ENCODE measurements around the gene GPR146.

Gene GPR146

DNA sequence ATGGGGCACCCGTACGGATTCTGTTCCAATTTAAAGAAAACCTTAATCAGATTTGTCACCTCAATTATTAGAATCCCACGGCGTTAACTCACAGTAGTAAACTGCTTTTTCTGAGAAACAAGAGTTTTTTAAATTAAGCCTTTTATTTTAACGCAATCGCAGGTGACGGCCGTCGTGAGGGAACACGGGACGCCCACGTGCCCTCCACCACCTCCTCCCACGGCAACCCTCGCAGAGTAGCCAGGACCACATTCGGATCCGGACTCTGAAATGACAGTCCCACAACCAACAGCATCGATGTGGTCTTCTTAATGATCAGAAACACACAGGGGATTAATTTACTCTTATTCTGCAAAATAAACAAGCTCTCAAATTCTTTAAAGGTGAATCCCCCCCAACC, 22.0 kb upstream of the GPR146 start:
- Histone ChIP-seq H3K27ac (ENCODE audit: low read length) (no peak overlapping the region), H3K27me3 (ENCODE audit: low read depth, low read length) (no peaks in the 10 kb centered on the region), H3K9me3 (ENCODE audit: control insufficient read depth in 1 of 2, low read length in 2 of 2) (no peaks in the 10 kb centered on the region), H3K4me1 (ENCODE audit: control insufficient read depth in 1 of 2, insufficient read depth in 2 of 2, low read length in 2 of 2) (peaks cover 0 to 22% of the 10 kb centered on the region in 2 donors), H3K36me3 (ENCODE audit: control insufficient read depth in 1 of 2, insufficient read depth in 2 of 2, low read length in 2 of 2) (peaks cover 0 to 50% of the 10 kb centered on the region in 2 donors), H3K4me3 (ENCODE audit: low read depth in 1 of 2, low read length in 2 of 2) (no peak overlapping the region)

DNA sequence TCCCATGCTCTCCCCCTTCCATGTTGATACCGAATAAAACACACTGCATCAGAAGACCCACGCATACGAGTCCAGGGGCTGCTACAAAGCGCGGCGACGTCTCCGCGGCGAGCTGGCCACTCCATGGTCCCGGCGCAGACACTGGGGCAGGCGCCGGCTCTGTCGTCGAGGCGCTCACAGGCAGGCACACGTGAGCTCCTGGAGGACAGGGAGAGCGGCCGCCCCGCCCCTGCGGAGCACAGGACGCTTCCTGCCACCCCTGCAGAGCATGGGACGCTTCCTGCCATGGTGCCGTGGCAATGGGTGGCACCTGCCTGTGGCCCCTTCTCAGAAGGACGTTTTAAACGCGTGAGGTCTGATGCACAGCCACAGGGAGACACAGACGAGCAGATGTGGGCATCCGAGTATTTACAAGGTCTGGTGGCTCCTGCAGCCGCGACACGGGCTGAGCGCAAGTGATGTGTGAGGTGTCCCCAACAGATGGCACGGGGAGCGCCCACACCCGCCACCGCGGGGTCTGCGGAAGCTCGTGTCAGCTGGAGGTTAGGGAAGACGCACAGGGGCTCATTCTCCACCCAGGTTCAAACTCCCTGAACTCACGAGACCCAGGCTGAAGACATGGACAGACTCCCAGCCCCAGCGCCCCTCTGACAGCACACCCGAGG, 21.4 kb upstream of the GPR146 start:
- H3K27ac ChIP-seq (ENCODE audit: low read length), result no peak overlapping the region
- H3K36me3 ChIP-seq (ENCODE audit: control insufficient read depth in 1 of 2, insufficient read depth in 2 of 2, low read length in 2 of 2), result peaks cover 0 to 46% of the 10 kb centered on the region in 2 donors
- peaks cover 0 to 25% of the 10 kb centered on the region in 2 donors for H3K4me1 ChIP-seq (ENCODE audit: control insufficient read depth in 1 of 2, insufficient read depth in 2 of 2, low read length in 2 of 2)

DNA sequence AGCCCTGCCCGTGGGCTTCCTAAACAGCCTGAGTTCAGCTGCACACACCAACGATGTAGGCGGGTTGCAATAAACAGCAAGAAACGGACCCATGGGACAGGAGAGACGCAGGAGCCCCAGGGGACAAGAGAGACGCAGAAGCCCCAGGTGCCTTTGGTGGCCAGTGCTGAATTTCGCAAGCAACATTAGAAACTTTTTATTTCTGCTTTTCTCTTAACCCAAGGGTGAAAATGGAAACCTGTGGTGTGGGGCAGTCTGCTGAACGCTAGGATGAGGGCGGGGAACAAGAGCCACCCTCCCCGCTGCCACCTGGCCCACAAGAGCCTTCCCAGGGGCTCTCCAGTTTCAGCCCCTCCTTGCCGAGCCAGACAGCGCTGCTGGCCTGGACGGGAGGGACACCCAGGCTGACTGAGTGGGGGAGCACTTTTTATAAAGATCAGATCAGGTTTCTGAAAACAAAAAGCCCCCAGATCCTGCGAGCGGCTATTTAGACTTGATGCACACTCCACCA, 20.0 kb upstream of the GPR146 start:
- H3K4me1 ChIP-seq (ENCODE audit: control insufficient read depth in 1 of 2, insufficient read depth in 2 of 2, low read length in 2 of 2), result peaks cover 4 to 33% of the 10 kb centered on the region in 2 donors
- no peak overlapping the region for H3K4me3 ChIP-seq (ENCODE audit: low read depth in 1 of 2, low read length in 2 of 2)
- H3K27me3 ChIP-seq (ENCODE audit: low read depth, low read length), result no peaks in the 10 kb centered on the region
- no peak overlapping the region for H3K27ac ChIP-seq (ENCODE audit: low read length)
- no peaks in the 10 kb centered on the region for H3K9me3 ChIP-seq (ENCODE audit: control insufficient read depth in 1 of 2, low read length in 2 of 2)
- H3K36me3 ChIP-seq (ENCODE audit: control insufficient read depth in 1 of 2, insufficient read depth in 2 of 2, low read length in 2 of 2), result peaks cover 0 to 37% of the 10 kb centered on the region in 2 donors

More for the DNA sequence above, 21.4 kb upstream of the GPR146 start:
- Histone ChIP-seq H3K4me3 (ENCODE audit: low read depth in 1 of 2, low read length in 2 of 2) (no peak overlapping the region), H3K9me3 (ENCODE audit: control insufficient read depth in 1 of 2, low read length in 2 of 2) (no peaks in the 10 kb centered on the region), H3K27me3 (ENCODE audit: low read depth, low read length) (no peaks in the 10 kb centered on the region)

DNA sequence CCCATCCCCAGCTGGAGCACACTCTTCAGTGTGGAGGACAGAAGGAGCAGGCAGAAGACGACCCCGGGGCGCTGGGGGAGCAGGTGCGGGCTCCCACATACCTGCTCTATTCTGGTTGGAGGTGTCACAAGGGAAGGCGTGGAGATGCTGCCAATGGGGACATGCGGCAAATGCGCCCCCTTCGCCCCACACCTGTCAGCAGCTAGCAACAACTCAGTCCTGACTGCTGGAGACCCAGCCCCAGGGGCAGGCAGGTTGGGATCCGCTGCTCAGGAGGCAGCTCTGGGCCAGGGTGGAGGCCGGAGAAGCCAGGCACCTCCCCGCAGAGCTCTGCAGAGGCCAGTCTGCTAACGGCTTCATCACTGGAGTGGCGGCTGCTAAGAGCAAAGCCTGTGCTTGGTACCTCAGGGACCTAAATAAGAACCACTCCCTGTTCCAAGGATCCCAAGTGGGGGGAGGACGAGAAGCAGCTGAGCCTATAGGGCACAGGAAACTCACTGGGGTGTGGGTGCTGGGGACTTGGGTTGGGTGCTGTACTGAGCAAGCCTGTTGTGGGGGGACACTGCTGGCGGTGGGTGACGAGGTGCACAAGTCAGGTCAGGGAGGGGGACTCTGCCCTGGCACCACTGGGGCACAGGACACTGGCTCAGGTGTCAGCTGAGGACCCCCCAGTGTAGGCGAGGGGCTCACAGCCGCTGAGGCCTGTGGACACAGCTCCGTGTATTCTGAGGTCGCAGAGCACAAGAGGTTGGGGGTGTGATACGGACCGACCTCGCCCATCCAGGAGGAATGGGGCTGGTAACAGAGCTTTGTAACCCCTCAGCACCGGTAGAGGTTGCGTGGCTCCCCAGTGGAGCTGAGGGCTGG, 19.2 kb upstream of the GPR146 start:
- no peak overlapping the region for H3K4me3 ChIP-seq (ENCODE audit: low read depth in 1 of 2, low read length in 2 of 2)
- H3K4me1 ChIP-seq (ENCODE audit: control insufficient read depth in 1 of 2, insufficient read depth in 2 of 2, low read length in 2 of 2), result peaks cover 4 to 37% of the 10 kb centered on the region in 2 donors
- no peaks in the 10 kb centered on the region for H3K27me3 ChIP-seq (ENCODE audit: low read depth, low read length)
- H3K36me3 ChIP-seq (ENCODE audit: control insufficient read depth in 1 of 2, insufficient read depth in 2 of 2, low read length in 2 of 2), result peaks cover 0 to 37% of the 10 kb centered on the region in 2 donors
- no peaks in the 10 kb centered on the region for H3K9me3 ChIP-seq (ENCODE audit: control insufficient read depth in 1 of 2, low read length in 2 of 2)
- H3K27ac ChIP-seq (ENCODE audit: low read length), result no peak overlapping the region

DNA sequence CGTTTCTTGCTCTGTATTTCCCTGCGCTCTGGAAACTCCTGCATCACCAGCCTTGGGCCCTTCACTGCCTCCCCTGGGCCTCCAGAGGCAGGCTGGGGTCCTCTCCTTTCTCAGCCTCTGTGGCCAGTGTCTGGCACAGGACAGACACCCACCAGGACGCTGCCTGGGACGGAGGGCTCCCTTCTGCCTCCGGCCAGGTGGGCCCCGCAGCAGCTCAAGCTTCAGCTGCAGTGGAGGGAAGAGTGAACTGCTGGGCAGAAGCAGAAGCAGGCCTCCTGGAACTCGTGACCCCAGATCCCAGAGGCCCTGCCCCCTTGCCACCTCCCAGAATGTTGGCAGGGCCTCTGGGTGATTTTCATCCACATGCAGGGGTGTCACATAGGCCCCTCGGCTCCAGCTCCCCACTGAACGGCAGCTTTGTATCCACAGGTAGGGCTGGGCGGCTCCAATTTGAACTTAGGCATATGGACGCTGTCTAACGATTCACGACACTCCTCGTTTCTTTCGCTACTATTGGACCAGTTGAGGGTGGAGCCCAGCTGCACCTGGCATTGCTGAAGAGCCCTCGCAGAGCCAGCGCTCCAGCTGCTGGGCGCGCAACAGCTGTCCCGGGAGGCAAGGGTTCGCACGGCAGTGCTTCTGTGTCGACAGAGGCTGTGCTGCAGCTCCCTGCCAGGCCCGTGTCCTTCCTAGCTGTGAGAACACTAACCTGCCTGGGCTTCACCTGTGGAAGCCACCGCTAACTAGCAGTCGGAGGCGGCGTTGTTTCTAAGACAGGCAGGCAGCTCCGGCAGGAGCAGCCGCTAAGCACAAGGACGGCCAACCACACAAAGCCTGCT, 18.4 kb upstream of the GPR146 start:
- Histone ChIP-seq H3K4me3 (ENCODE audit: low read depth in 1 of 2, low read length in 2 of 2) (no peak overlapping the region), H3K9me3 (ENCODE audit: control insufficient read depth in 1 of 2, low read length in 2 of 2) (no peaks in the 10 kb centered on the region), H3K27ac (ENCODE audit: low read length) (no peak overlapping the region), H3K27me3 (ENCODE audit: low read depth, low read length) (no peaks in the 10 kb centered on the region), H3K36me3 (ENCODE audit: control insufficient read depth in 1 of 2, insufficient read depth in 2 of 2, low read length in 2 of 2) (peaks cover 0 to 32% of the 10 kb centered on the region in 2 donors), H3K4me1 (ENCODE audit: control insufficient read depth in 1 of 2, insufficient read depth in 2 of 2, low read length in 2 of 2) (peaks cover 4 to 37% of the 10 kb centered on the region in 2 donors)

DNA sequence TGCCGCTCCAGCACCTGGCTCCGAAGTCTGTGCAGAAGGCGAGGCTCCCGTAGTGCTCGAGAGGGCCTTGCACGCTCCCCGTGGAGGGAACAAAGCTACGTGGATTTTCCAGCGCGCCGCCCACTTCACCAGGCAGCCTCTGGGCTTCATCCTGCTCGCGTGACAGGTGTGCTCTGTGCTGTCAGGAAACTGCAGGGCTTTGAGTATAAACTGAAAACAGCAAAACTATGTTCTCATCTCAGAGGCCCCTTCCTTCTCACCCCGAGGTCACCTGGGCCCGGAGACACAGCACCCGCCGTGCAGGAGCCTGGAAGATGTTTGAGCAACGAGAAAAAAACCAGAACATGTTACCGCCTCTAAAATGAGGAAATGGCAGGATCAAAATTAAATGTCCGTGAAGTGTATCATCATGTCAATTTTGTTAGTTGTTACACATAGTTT, 17.6 kb upstream of the GPR146 start:
- Histone ChIP-seq H3K27ac (ENCODE audit: low read length) (no peak overlapping the region), H3K36me3 (ENCODE audit: control insufficient read depth in 1 of 2, insufficient read depth in 2 of 2, low read length in 2 of 2) (peaks cover 0 to 25% of the 10 kb centered on the region in 2 donors), H3K27me3 (ENCODE audit: low read depth, low read length) (no peaks in the 10 kb centered on the region), H3K4me1 (ENCODE audit: control insufficient read depth in 1 of 2, insufficient read depth in 2 of 2, low read length in 2 of 2) (peaks cover 4 to 37% of the 10 kb centered on the region in 2 donors), H3K4me3 (ENCODE audit: low read depth in 1 of 2, low read length in 2 of 2) (peak overlapping the region in 1 of 2 donors; percentile 86), H3K9me3 (ENCODE audit: control insufficient read depth in 1 of 2, low read length in 2 of 2) (no peaks in the 10 kb centered on the region)

DNA sequence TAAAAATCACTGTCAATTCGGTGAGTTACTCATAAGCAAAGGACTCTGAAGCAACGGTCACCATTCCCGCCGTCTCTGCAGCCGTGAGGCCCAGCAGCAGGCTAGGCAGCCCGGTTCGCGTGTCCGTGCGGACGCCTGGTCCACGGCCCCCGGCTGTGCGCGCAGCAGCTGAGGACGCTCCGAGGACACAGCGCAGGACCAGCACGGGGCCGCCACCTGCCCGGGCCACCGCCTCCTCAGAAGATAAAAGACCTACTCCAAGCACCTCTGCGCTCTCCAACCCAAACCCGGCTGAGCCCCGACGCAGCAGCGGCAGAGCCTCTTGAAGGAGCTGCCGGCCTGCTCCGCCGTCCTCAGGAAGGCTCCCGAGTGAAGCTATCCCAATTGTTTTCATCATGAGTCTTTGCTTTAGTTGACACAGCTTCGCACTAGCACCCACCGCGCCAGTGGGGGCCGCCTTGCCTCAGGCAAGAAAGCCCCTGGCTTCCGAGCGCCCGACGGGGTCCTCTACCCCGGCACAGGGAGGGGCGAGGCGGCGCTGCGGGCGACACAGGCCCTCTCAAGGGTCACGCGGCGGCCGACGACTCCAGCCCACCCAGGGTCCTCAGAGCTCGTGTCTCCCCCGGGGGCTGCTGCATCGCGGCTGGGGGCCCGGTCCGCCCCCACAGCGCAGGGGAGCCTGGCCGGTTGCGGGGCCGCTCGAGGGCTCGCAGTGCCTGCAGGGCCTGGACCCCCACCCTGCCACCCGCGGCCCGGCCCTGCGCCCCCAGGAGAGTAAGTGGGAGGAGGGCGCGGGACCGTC, 16.9 kb upstream of the GPR146 start:
- H3K36me3 ChIP-seq (ENCODE audit: control insufficient read depth in 1 of 2, insufficient read depth in 2 of 2, low read length in 2 of 2), result peaks cover 0 to 21% of the 10 kb centered on the region in 2 donors
- no peaks in the 10 kb centered on the region for H3K27me3 ChIP-seq (ENCODE audit: low read depth, low read length)
- H3K9me3 ChIP-seq (ENCODE audit: control insufficient read depth in 1 of 2, low read length in 2 of 2), result no peaks in the 10 kb centered on the region
- peaks cover 4 to 37% of the 10 kb centered on the region in 2 donors for H3K4me1 ChIP-seq (ENCODE audit: control insufficient read depth in 1 of 2, insufficient read depth in 2 of 2, low read length in 2 of 2)
- no peak overlapping the region for H3K27ac ChIP-seq (ENCODE audit: low read length)
- H3K4me3 ChIP-seq (ENCODE audit: low read depth in 1 of 2, low read length in 2 of 2), result peak overlapping the region; percentile 42 to 86

DNA sequence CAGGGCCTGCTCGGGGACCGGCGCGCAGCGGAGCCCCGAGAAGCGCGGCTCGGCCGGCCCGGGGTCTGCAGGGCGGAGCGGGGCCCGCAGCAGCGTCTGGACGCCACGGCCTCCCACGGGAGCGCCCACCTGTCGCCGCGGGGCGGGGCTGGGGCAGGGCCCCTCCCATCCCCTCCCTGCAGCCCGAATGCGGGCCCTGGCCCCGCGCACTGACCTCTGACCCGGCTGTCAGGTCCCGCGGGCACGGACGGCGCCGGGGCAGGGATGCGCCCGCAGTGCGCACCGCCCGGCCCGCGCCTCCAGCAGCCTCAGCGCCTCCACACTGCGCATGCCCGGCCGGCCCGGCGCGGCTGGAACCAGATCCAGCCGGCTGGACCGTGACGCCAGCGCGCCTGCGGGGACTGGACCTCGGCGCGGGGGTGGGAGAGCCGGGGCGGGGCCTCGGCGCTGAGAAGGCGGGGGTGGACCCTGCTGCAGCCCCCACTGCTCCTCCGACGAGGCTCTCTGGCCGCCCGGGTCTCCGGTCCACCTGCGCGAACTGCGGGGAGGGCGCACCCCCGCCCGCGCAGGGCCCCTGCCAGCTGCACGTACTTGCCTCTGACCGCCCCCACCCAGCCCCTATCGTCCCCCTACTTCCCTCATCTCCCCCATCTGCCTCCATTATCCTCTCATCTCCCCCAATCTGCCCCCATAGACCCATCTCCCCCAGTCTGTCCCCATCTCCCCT, 16.1 kb upstream of the GPR146 start:
- Histone ChIP-seq H3K9me3 (ENCODE audit: control insufficient read depth in 1 of 2, low read length in 2 of 2) (no peaks in the 10 kb centered on the region), H3K36me3 (ENCODE audit: control insufficient read depth in 1 of 2, insufficient read depth in 2 of 2, low read length in 2 of 2) (peaks cover 0 to 18% of the 10 kb centered on the region in 2 donors), H3K27ac (ENCODE audit: low read length) (peak overlapping the region; percentile 85)

DNA sequence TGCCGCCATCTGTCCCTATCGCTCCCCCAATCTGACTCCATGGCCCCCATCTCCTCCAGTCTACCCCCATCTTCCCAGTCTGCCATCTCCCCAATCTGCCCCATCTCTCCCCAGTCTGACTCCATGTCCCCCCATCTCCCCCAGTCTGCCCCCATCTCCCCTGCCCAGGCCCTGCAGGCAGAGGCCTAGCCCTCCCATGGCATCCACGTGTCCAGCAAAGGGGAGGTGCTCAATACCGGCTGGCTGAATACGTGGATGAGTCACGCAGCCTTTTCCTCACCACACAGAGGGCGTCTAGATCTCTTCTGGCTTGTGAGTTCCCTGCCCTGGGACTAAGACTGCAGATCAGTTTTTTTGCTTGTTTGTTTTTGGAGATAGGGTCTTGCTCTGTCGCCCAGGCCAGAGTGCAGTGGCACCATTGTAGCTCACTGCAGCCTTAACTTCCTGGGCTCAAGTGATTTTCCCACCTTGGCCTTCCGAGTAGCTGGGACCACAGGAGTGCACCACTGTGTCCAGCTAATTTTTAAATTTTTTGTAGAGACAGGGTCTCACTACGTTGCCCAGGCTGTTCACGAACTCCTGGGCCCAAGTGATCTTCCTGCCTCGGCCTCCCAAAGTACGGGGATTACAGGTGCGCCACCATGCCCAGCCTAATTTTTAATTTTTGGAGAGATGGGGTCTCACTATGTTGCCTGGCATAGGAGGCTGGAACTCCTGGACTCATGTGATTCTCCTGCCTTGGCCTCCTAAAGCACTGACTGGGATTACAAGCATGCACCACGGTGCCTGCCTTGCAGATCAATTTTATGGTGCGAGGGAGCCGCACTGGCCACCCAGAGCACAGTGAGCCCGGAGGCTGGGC, 15.3 kb upstream of the GPR146 start:
- Histone ChIP-seq H3K4me1 (ENCODE audit: control insufficient read depth in 1 of 2, insufficient read depth in 2 of 2, low read length in 2 of 2) (peaks cover 4 to 37% of the 10 kb centered on the region in 2 donors), H3K27ac (ENCODE audit: low read length) (peak overlapping the region; percentile 85), H3K27me3 (ENCODE audit: low read depth, low read length) (no peaks in the 10 kb centered on the region), H3K4me3 (ENCODE audit: low read depth in 1 of 2, low read length in 2 of 2) (peak overlapping the region; percentile 44 to 86), H3K9me3 (ENCODE audit: control insufficient read depth in 1 of 2, low read length in 2 of 2) (no peaks in the 10 kb centered on the region), H3K36me3 (ENCODE audit: control insufficient read depth in 1 of 2, insufficient read depth in 2 of 2, low read length in 2 of 2) (peaks cover 0 to 18% of the 10 kb centered on the region in 2 donors)

More for the DNA sequence above, 16.1 kb upstream of the GPR146 start:
- Histone ChIP-seq H3K4me1 (ENCODE audit: control insufficient read depth in 1 of 2, insufficient read depth in 2 of 2, low read length in 2 of 2) (peaks cover 4 to 37% of the 10 kb centered on the region in 2 donors), H3K4me3 (ENCODE audit: low read depth in 1 of 2, low read length in 2 of 2) (peak overlapping the region; percentile 44 to 86), H3K27me3 (ENCODE audit: low read depth, low read length) (no peaks in the 10 kb centered on the region)

Measured in muscle layer of duodenum (tissue), 2 donors.